ENCODE results near the gene ADAMTSL1.

GRCh38 chr9:18756712-18757125, 282.8 kb downstream of the ADAMTSL1 start:
- TF ChIP-seq POLR2AphosphoS5 (IDR thresholded peaks at IDR 0.05; ENCODE audit: low read depth) = no peak
- TF ChIP-seq CTCF (conservative IDR thresholded peaks at IDR 0.05; ENCODE audit: low read depth in 2 of 2) = no peak
- no peak for TF ChIP-seq REST (IDR thresholded peaks at IDR 0.05; ENCODE audit: unreplicated experiment)
- no peak for TF ChIP-seq EZH2phosphoT487 (IDR thresholded peaks at IDR 0.05; ENCODE audit: unreplicated experiment)
- TF ChIP-seq CREB1 (CRISPR knock-in tag; IDR thresholded peaks at IDR 0.05; ENCODE audit: low read depth) = no peak
- TF ChIP-seq ETS1 (IDR thresholded peaks at IDR 0.05) = no peak
- no peak for TF ChIP-seq EZH2 (IDR thresholded peaks at IDR 0.05; ENCODE audit: low read depth, unreplicated experiment)
- no peak for TF ChIP-seq ZNF114 (CRISPR knock-in tag; IDR thresholded peaks at IDR 0.05)
- TF ChIP-seq STAT1 (IDR thresholded peaks at IDR 0.05; ENCODE audit: unreplicated experiment) = no peak
- no peak for TF ChIP-seq JUNB (IDR thresholded peaks at IDR 0.05; ENCODE audit: unreplicated experiment)
- no peak for TF ChIP-seq NANOG (IDR thresholded peaks at IDR 0.05; ENCODE audit: borderline replicate concordance)
- TF ChIP-seq ZNF331 (CRISPR knock-in tag; IDR thresholded peaks at IDR 0.05; ENCODE audit: low read depth) = no peak
